Subcutaneous adipose tissue (tissue), 4 donors: Measurements from ENCODE around the gene ZBTB20. TPM values are rescaled to one million over a fixed set of nuclear protein-coding genes. Genes with fewer than 3 reads are reported as not detected.

ENCODE experiments used
- CTCF ChIP-seq: fragments of 450-650 bp; IDR thresholded peaks from one replicate; pipeline ENCODE4 v1.5.1; 2016; ENCODE audit warnings: low read depth, mild to moderate bottlenecking, control low read depth, antibody characterized with exemption, moderate library complexity
- total RNA-seq, 4 donors: library from RNA; depleted of rRNA; stranded (reverse); fragments of >200 nt; gene quantifications; one replicate each; pipeline ENCODE4 v1.1.0, GENCODE V29; 2016

Gene ZBTB20
- total RNA-seq, 4 donors from 2014 or later: 60.3 to 93.4 (median 69.1) TPM

- TF ChIP-seq CTCF: no peak
Measured at GRCh38 chr3:114721864-114722263, 425.2 kb downstream of the ZBTB20 start.

- no peak for TF ChIP-seq CTCF
Measured at GRCh38 chr3:114721209-114721608, 425.9 kb downstream of the ZBTB20 start.

GRCh38 chr3:114718898-114719210, 428.2 kb downstream of the ZBTB20 start:
- no peak for TF ChIP-seq CTCF

GRCh38 chr3:114718071-114718897, 428.8 kb downstream of the ZBTB20 start:
- no peak for TF ChIP-seq CTCF

- TF ChIP-seq CTCF: no peak
Measured at GRCh38 chr3:114716916-114717315, 430.2 kb downstream of the ZBTB20 start.

- TF ChIP-seq CTCF: no peak
Measured at GRCh38 chr3:114716126-114716525, 431.0 kb downstream of the ZBTB20 start.

- TF ChIP-seq CTCF: no peak
Measured at GRCh38 chr3:114714957-114715460, 432.1 kb downstream of the ZBTB20 start.
